GM10847 (cell line): Measurements from ENCODE around the gene TMEM60.

Source experiments
- POLR2A ChIP-seq: IDR thresholded peaks from 2 replicates; pipeline ENCODE4 v1.6.1; 2011; ENCODE audit not compliant: insufficient read length; ENCODE audit errors: extremely low read depth

TMEM60 gene

GRCh38 chr7:77820967-77821366, 22.7 kb upstream of the TMEM60 start:
- no peak for TF ChIP-seq POLR2A

GRCh38 chr7:77819021-77819420, 20.8 kb upstream of the TMEM60 start:
- no peak for TF ChIP-seq POLR2A

GRCh38 chr7:77813180-77813579, 14.9 kb upstream of the TMEM60 start:
- TF ChIP-seq POLR2A, result no peak

GRCh38 chr7:77812290-77812685, 14.1 kb upstream of the TMEM60 start:
- no peak for TF ChIP-seq POLR2A

- TF ChIP-seq POLR2A, result no peak
Measured at GRCh38 chr7:77811516-77812289, 13.5 kb upstream of the TMEM60 start.

GRCh38 chr7:77808517-77808916, 10.3 kb upstream of the TMEM60 start:
- no peak for TF ChIP-seq POLR2A

- no peak for TF ChIP-seq POLR2A
Measured at GRCh38 chr7:77806425-77806824, 8.2 kb upstream of the TMEM60 start.

- no peak for TF ChIP-seq POLR2A
Measured at GRCh38 chr7:77802557-77803405, 4.5 kb upstream of the TMEM60 start.

GRCh38 chr7:77800730-77801129, 2.5 kb upstream of the TMEM60 start:
- no peak for TF ChIP-seq POLR2A

- TF ChIP-seq POLR2A, result no peak
Measured at GRCh38 chr7:77800158-77800557, 1.9 kb upstream of the TMEM60 start.

GRCh38 chr7:77799078-77799964, 1.1 kb upstream of the TMEM60 start:
- no peak for TF ChIP-seq POLR2A

- TF ChIP-seq POLR2A, result no peak
Measured at GRCh38 chr7:77797734-77798393, 370 bp downstream of the TMEM60 start.

- no peak for TF ChIP-seq POLR2A
Measured at GRCh38 chr7:77796960-77797359, 1.3 kb downstream of the TMEM60 start.

GRCh38 chr7:77796109-77796508, 2.1 kb downstream of the TMEM60 start:
- no peak for TF ChIP-seq POLR2A

- TF ChIP-seq POLR2A, result no peak
Measured at GRCh38 chr7:77794000-77794399, 4.2 kb downstream of the TMEM60 start.
